Measurements from ENCODE around the gene GATD1.
"Not testable (repeated sequence)": the region's sequence is repeated elsewhere in the genome, so short reads cannot be mapped to it uniquely, and the experiment has no call there.

GATD1 gene

DNA sequence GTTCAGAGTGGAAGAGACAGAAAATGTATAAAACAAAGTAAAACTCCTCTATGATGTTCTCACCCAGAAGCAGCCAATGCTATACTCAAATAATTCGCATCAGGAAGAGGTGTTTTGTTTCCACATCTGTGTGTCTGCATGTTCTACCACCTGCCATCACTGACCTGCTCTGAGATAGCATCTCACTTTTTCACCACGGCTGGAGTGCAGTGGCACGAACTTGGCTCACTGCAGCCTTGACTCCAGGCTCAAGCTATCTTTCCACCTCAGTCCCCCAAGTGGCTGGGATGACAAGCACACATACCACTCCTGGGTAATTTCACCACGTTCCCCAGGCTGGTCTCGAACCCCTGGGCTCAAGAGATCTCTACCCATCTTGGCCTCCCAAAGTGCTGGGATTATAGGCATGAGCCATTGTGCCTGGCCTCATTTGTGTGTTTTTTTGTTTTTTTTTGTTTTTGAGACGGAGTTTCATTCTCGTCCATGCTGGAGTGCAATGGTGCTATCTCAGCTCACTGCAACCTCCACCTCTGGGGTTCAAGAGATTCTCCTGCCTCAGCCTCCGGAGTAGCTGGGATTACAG lies 15.7 kb downstream of the GATD1 start:
- DNase-seq = no peak

- DNase-seq = no peak
Measured at GRCh38 chr11:760236-760635, 17.1 kb downstream of the GATD1 start.

DNA sequence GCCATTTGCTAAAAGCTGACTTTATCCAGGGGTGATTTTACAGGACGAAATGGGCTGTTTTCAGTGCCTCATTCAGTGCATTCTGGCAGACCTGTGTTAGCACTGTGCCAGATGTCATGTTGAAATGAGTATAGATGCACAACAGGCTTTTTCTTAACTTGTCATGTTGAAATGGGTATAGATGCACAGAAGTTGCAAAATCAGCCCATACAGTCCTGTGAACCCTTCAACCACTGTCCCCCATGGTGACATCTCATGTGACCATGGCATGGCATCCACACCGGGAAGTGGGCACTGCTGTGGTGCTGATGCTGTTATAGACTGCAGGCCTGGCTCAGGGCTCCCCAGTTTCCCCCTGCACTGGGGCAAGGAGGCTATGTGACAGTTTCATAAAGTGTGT lies 27.6 kb downstream of the GATD1 start:
- DNase-seq = no peak

GRCh38 chr11:748007-748359 lies 29.3 kb downstream of the GATD1 start:
- DNase-seq = no peak

GRCh38 chr11:747158-748006 lies 29.9 kb downstream of the GATD1 start, which contains the start of gene TALDO1:
TSS of gene TALDO1 (plus strand) at chr11:747464. CDS start at chr11:747482, 18 bp downstream.
- peak; percentile 67 for DNase-seq

DNA sequence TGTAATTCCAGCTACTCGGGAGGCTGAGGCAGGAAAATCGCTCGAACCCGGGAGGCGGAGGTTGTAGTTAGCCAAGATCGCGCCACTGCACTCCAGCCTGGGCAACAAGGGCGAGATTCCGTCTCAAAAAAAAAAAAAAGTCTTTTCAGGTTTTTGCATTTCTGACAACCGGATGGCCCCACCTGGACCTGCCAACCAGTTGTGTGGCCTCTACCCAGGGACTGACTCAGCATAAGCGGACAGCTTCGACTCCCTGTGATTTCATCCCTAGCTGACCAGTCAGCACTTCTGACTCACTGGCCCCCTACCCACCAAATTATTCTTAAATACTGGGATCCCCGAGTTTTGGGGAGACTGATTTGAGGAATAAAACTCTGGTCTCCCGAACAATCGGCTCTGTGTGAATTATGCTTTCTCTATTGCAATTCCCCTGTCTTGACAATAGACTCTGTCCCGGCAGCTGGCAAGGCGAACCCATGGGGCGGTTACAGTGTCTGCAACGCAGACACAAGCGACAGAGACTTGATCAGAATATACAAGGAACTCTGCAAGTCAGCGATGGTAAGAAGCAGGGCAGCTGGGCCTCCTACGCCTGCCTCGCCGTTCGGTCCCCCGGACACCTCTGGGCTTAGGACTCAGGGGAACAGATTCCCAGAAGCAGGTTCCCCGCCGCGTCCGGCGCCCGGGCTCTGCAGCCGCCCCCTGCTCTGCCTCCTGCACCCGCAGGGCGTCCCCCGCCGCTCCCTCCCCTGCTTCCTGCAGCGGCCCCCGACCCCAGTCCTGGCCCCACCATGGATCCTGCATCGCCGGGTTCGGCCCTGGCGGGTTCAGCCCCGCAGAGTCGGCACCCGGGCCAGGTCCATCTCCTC lies 30.8 kb downstream of the GATD1 start:
- peak; percentile 33 for DNase-seq

- DNase-seq = no peak
Measured at GRCh38 chr11:745428-745827, 31.9 kb downstream of the GATD1 start.

GRCh38 chr11:742571-743201 lies 34.6 kb downstream of the GATD1 start:
- DNase-seq = no peak

DNA sequence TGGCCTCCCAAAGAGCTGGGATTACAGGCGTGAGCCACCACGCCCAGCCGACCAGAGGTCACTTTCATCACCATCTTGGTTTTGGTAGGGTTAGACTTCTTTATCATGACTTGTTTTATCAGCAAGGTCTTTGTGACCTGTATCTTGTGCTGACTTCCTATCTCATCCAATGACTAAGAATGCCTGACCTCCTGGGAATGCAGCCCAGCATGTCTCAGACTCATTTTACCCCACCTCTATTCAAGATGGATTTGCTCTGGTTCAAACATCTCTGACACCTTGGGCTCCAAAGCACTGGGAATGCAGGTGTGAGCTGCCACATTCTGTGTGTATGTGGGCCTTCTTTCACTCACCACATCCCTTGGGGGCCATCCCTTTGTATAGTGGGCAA lies 35.1 kb downstream of the GATD1 start:
- no peak for DNase-seq

DNA sequence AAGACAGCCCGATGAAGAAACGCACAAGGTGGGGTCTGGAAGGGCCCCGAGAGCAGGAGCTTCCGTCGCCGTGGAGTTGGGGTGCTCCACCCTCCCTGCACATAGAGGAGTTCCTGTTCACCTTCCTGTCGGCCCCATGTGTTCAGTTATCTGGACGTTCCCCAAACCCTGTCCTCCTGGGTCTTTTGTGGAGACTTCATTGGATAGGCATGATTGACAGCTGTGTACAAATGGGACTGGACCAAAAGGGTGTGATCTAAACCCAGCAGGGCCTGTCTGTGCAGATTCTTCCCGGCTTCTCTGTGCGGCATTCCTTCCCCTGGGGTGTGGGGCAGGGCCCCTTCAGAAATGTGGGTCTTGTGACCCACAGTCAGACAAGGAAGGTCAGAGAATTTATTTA lies 39.4 kb downstream of the GATD1 start:
- not testable (repeated sequence) for DNase-seq

- DNase-seq = no peak
Measured at GRCh38 chr11:737366-737765, 39.9 kb downstream of the GATD1 start.

- not testable (repeated sequence) for DNase-seq
Measured at GRCh38 chr11:734541-734940, 42.7 kb downstream of the GATD1 start.

GRCh38 chr11:733072-733471 lies 44.2 kb downstream of the GATD1 start:
- DNase-seq = no peak

DNA sequence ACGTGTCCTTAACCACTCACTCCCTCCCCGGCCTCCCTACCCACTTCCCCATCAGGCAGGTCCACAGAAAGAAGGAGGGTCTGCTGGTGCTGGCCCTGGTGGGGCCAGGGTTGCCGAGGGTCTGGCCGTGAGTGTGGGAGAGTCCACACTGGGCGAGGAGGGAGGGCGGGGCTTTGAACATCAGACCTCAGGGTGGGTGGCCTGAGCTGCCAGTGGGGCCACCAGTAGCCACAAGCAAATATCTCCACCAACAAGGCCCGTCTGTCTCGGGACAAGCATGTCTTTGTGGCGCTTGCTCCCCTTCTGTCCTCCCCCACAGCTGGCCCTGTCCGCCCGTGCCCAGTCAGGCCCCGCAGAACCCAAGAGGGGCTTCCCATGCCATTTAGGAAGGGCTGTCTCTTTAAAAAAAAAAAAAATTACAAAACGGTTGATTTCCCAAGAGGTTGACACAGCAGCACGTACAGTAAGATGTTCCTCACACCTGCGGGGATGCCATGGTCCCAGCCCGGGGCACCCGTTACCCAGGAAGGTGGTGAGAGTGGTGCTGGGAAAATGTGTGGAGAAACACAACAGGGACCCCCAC lies 47.7 kb downstream of the GATD1 start:
- DNase-seq = no peak

DNA sequence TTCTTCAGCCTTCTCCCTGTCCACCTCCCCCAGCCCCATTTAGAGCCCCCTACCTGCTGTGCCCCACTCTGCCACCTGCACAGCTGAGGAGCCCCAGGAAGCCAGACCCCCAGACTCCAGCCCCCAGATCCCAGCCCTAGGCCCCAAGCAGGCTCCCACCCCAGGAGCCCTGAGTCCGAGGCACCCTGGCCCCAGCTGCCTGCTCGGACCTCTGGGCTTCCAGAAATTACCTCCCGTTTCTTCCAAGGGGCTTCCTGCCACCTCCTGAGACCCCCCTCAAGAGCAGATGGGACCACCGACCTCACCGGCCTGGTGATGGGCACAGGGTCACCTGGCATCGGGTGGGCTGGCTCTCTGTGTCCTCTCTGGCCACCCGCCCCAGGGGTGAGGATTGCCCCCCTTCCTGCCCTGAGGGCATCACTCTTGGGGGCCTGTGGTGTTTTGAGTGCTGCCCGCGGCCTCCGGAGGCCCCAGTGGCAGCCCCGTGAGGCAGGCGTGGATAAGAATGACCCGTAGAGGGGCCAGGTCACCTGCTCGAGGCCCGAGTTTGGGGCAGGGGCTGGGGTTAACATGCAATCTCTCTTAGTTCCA lies 48.3 kb downstream of the GATD1 start:
- no peak for DNase-seq

- DNase-seq = peak; percentile 61
Measured at GRCh38 chr11:727859-728748, 49.2 kb downstream of the GATD1 start.

DNA sequence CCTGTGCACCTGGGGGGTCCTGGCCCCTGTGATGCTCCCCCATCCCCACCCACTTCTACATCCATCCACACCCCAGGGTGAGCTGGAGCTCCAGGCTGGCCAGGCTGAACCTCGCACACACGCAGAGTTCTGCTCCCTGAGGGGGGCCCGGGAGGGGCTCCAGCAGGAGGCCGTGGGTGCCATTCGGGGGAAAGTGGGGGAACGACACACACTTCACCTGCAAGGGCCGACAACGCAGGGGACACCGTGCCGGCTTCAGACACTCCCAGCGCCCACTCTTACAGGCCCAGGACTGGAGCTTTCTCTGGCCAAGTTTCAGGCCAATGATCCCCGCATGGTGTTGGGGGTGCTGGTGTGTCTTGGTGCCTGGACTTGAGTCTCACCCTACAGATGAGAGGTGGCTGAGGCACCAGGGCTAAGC lies 50.0 kb downstream of the GATD1 start:
- no peak for DNase-seq

- no peak for DNase-seq
Measured at GRCh38 chr11:726278-727220, 50.7 kb downstream of the GATD1 start.

GRCh38 chr11:725624-726202 lies 51.6 kb downstream of the GATD1 start:
- DNase-seq = no peak

Data from KG1 (cell line).